GM12878 (cell line): ENCODE measurements around the gene HOXA2. TPM values are rescaled to one million over a fixed set of nuclear protein-coding genes. Genes with fewer than 3 reads are reported as not detected.

ENCODE experiments used
- CBFB ChIP-seq: IDR thresholded peaks from 2 replicates; pipeline ENCODE4 v1.6.1; 2016; ENCODE audit warnings: antibody characterized with exemption, low read depth
- CEBPB ChIP-seq, 2 experiments: fragments of 150-350 bp in 1 of 2; IDR thresholded peaks; 2 replicates each; pipeline ENCODE4 v1.6.1; 2012 to 2014; ENCODE audit warnings: low read depth in 2 of 2, low read length in 2 of 2, borderline replicate concordance in 1 of 2, inconsistent platforms in 1 of 2
- E2F8 ChIP-seq: fragments of 450-650 bp; IDR thresholded peaks from 2 replicates; pipeline ENCODE4 v1.6.1; 2018; ENCODE audit warnings: mild to moderate bottlenecking, low read depth, moderate library complexity; ENCODE audit not compliant: partially characterized antibody
- EED ChIP-seq: sonication (generic); IDR thresholded peaks from 2 replicates; pipeline ENCODE4 v1.6.1; 2016; ENCODE audit warnings: antibody characterized with exemption, low read depth
- MTA2 ChIP-seq: fragments of 450-650 bp; IDR thresholded peaks from 2 replicates; pipeline ENCODE4 v1.6.1; 2016; ENCODE audit warnings: low read depth, mild to moderate bottlenecking, moderate library complexity
- MXI1 ChIP-seq: fragments of 150-350 bp; IDR thresholded peaks from 2 replicates; pipeline ENCODE4 v1.6.1; 2011; ENCODE audit warnings: low read depth, mild to moderate bottlenecking, inconsistent platforms, low read length, improper control_type of control experiment
- NR2C2 ChIP-seq: IDR thresholded peaks from 2 replicates; pipeline ENCODE4 v1.6.1; 2011; ENCODE audit warnings: borderline replicate concordance, low read depth; ENCODE audit not compliant: control insufficient read depth, insufficient read length
- REST ChIP-seq: IDR thresholded peaks from 2 replicates; pipeline ENCODE4 v1.6.1; 2012; ENCODE audit warnings: mild to moderate bottlenecking, low read depth, low read length
- SIX5 ChIP-seq: IDR thresholded peaks from 2 replicates; pipeline ENCODE4 v1.6.1; 2011; ENCODE audit warnings: mild to moderate bottlenecking, low read depth, low read length, moderate library complexity; ENCODE audit not compliant: severe bottlenecking
- YBX1 ChIP-seq: fragments of 450-650 bp; IDR thresholded peaks from 2 replicates; pipeline ENCODE4 v1.6.1; 2016; ENCODE audit warnings: antibody characterized with exemption
- ZNF687 ChIP-seq: fragments of 450-650 bp; IDR thresholded peaks from 2 replicates; pipeline ENCODE4 v1.6.1; 2017; ENCODE audit warnings: mild to moderate bottlenecking, moderate library complexity
- polyA plus RNA-seq, 11 experiments: library from polyadenylated mRNA; depleted of rRNA in 4 of 11; unstranded in 6 of 11; stranded (reverse) in 5 of 11; fragments of >200 nt; fragmentation: Nextera tagmentation in 4 of 11; fragmentation: Illumina TruSeq in 1 of 11; extraction: Ambion mirVana in 4 of 11; extraction: Trizol in 1 of 11; gene quantifications; 1 replicate in 1 of 11; 2 replicates in 10 of 11; pipeline versions ENCODE4 v1.2.1 to v1.2.3, GENCODE V29; 2011 to 2016; ENCODE audit warnings: inconsistent platforms in 2 of 11, missing spikeins in 2 of 11, low read depth in 1 of 11
- total RNA-seq, 4 experiments: library from RNA; depleted of rRNA in 3 of 4; stranded (reverse); fragments of >200 nt in 3 of 4; fragmentation: Illumina TruSeq in 1 of 4; extraction: Trizol in 1 of 4; gene quantifications; 2 replicates each; pipeline versions ENCODE4 v1.2.1 to v1.2.3, GENCODE V29; 2013 to 2021

The HOXA2 gene
- total and polyA plus RNA-seq, 10 of the 15 experiments (the other 5 are each of a cell fraction or from before 2014, with no cell fraction given): not detected

GRCh38 chr7:27133409-27134231 is 31.1 kb upstream of the HOXA2 start (continued):
- TF ChIP-seq E2F8 (no peak), CBFB (no peak), ZNF687 (no peak), MXI1 (no peak), REST (no peak), NR2C2 (no peak), YBX1 (no peak), MTA2 (no peak), EED (no peak), CEBPB (IDR thresholded peaks at IDR 0.05; ENCODE audit: borderline replicate concordance in 1 of 2, low read depth in 2 of 2, low read length in 2 of 2) (no peak), SIX5 (no peak)
